GM12878 (cell line): ENCODE measurements around the gene TEX22.

ENCODE experiments used
- DPF2 ChIP-seq: fragments of 450-650 bp; IDR thresholded peaks from 2 replicates; pipeline ENCODE4 v1.6.1; 2017; ENCODE audit warnings: mild to moderate bottlenecking
- MYC ChIP-seq: IDR thresholded peaks from 2 replicates; pipeline ENCODE4 v1.6.1; 2011; ENCODE audit warnings: mild to moderate bottlenecking, low read length, moderate library complexity, inconsistent platforms; ENCODE audit not compliant: insufficient read depth, insufficient replicate concordance, insufficient read length, severe bottlenecking
- POLR2AphosphoS5 ChIP-seq: IDR thresholded peaks from 2 replicates; pipeline ENCODE4 v1.6.1; 2011; ENCODE audit warnings: mild to moderate bottlenecking, low read length, inconsistent platforms
- RCOR1 ChIP-seq: conservative IDR thresholded peaks from 2 replicates; pipeline ENCODE4 v1.6.1; 2012; ENCODE audit warnings: low read depth, low read length, improper control_type of control experiment
- TF ChIP-seq, protein P1 (sequence below), 3 experiments: IDR thresholded peaks in 2 of 3; conservative IDR thresholded peaks in 1 of 3; 2 replicates each; pipeline ENCODE4 v1.5.1; 2011; ENCODE audit warnings: low read depth in 3 of 3, low read length in 3 of 3, mild to moderate bottlenecking in 3 of 3, control low read depth in 2 of 3, moderate library complexity in 2 of 3, inconsistent platforms in 1 of 3, mixed read lengths in 1 of 3; ENCODE audit not compliant: control insufficient read depth in 2 of 3, insufficient read depth in 1 of 3; ENCODE audit errors: extremely low read depth in 1 of 3

DNA sequence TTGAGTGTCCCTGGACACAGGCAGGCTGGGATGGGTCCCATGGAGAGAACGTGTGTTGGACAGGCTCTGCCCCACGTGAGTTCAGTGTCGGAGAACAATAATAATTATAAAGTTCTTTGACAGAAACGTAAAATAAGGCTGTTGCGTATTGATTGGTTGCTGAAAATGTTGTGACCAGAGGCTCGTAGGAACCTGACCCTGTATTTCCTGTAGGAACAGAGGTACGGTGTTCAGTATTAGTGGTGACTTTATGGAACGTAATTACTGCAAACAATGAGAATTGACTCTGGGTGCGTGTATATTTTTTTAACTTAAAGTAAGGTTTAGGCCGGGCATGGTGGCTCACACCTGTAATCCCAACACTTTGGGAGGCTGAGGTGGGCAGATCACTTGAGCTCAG, 29.1 kb downstream of the TEX22 start:
- no peak for TF ChIP-seq DPF2
- no peak for TF ChIP-seq POLR2AphosphoS5
- TF ChIP-seq, protein P1, sequence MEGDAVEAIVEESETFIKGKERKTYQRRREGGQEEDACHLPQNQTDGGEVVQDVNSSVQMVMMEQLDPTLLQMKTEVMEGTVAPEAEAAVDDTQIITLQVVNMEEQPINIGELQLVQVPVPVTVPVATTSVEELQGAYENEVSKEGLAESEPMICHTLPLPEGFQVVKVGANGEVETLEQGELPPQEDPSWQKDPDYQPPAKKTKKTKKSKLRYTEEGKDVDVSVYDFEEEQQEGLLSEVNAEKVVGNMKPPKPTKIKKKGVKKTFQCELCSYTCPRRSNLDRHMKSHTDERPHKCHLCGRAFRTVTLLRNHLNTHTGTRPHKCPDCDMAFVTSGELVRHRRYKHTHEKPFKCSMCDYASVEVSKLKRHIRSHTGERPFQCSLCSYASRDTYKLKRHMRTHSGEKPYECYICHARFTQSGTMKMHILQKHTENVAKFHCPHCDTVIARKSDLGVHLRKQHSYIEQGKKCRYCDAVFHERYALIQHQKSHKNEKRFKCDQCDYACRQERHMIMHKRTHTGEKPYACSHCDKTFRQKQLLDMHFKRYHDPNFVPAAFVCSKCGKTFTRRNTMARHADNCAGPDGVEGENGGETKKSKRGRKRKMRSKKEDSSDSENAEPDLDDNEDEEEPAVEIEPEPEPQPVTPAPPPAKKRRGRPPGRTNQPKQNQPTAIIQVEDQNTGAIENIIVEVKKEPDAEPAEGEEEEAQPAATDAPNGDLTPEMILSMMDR (IDR thresholded peaks at IDR 0.05 in 2 of 3, conservative IDR thresholded peaks at IDR 0.05 in 1 of 3; ENCODE audit: control insufficient read depth in 2 of 3, extremely low read depth in 1 of 3, insufficient read depth in 1 of 3, low read depth in 3 of 3, low read length in 3 of 3), result no peak
- TF ChIP-seq MYC, result no peak
- no peak for TF ChIP-seq RCOR1
